ENCODE measurements around the gene PLA2G4C. TPM values are rescaled to one million over a fixed set of nuclear protein-coding genes. Genes with fewer than 3 reads are reported as not detected.
"Not testable (repeated sequence)": the region's sequence is repeated elsewhere in the genome, so short reads cannot be mapped to it uniquely, and the experiment has no call there.

PLA2G4C gene
- total RNA-seq, 4 donors from 2014 or later: 4.8 to 17.7 (median 10.5) TPM

- H3K36me3 ChIP-seq: peaks cover 0 to 9% of the 10 kb centered on the region in 2 donors
- H3K4me1 ChIP-seq: no peaks in the 10 kb centered on the region
- no peak overlapping the region for H3K4me3 ChIP-seq (replicated peaks in 1 of 3)
- TF ChIP-seq CTCF (IDR thresholded peaks at IDR 0.05) (no peak), POLR2A (IDR thresholded peaks at IDR 0.05) (no peak)
- WGBS, 2 donors: 24 to 33% methylated on average over 1 of the region's 1 CpG
- no peak overlapping the region for H3K27ac ChIP-seq
- intact Hi-C loops (cut with DNase I): no loop called here
- H3K9me3 ChIP-seq: no peaks in the 10 kb centered on the region
- no peak for DNase-seq
- H3K27me3 ChIP-seq: no peaks in the 10 kb centered on the region
Measured at GRCh38 chr19:48094129-48094854, 16.3 kb downstream of the PLA2G4C start.

- 79 to 84% methylated on average over 13 of the region's 13 CpGs for WGBS, 2 donors
- H3K27ac ChIP-seq; H3K4me3 ChIP-seq (replicated peaks in 1 of 3); H3K9me3 ChIP-seq; intact Hi-C loops (cut with DNase I); H3K36me3 ChIP-seq; H3K27me3 ChIP-seq; H3K4me1 ChIP-seq; DNase-seq: not testable (repeated sequence)
Measured at GRCh38 chr19:48091111-48091718, 19.4 kb downstream of the PLA2G4C start.

- no peak for DNase-seq
- Histone ChIP-seq H3K36me3 (peaks cover 0 to 9% of the 10 kb centered on the region in 2 donors), H3K9me3 (no peaks in the 10 kb centered on the region), H3K4me1 (no peaks in the 10 kb centered on the region), H3K4me3 (replicated peaks in 1 of 3) (no peak overlapping the region), H3K27ac (no peak overlapping the region), H3K27me3 (no peaks in the 10 kb centered on the region)
- WGBS, 2 donors: 69 to 83% methylated on average over 4 to 5 of the region's 5 CpGs
- no peak for TF ChIP-seq CTCF (IDR thresholded peaks at IDR 0.05)
- TF ChIP-seq POLR2A (IDR thresholded peaks at IDR 0.05): no peak
- intact Hi-C loops (cut with DNase I): no loop called here
Measured at GRCh38 chr19:48090281-48090802, 20.3 kb downstream of the PLA2G4C start.

GRCh38 chr19:48088991-48089390, 21.6 kb downstream of the PLA2G4C start:
- H3K27ac ChIP-seq; H3K9me3 ChIP-seq; H3K4me1 ChIP-seq; H3K27me3 ChIP-seq; DNase-seq; H3K36me3 ChIP-seq; intact Hi-C loops (cut with DNase I); H3K4me3 ChIP-seq (replicated peaks in 1 of 3): not testable (repeated sequence)
- WGBS, 2 donors: 97% methylated on average over 6 of the region's 6 CpGs

- no peak overlapping the region for H3K27ac ChIP-seq
- TF ChIP-seq POLR2A (IDR thresholded peaks at IDR 0.05): no peak
- no peak for TF ChIP-seq CTCF (IDR thresholded peaks at IDR 0.05)
- no peak for DNase-seq
- H3K27me3 ChIP-seq: no peaks in the 10 kb centered on the region
- no peak overlapping the region for H3K4me3 ChIP-seq (replicated peaks in 1 of 3)
- no peaks in the 10 kb centered on the region for H3K4me1 ChIP-seq
- no peaks in the 10 kb centered on the region for H3K36me3 ChIP-seq
- no peaks in the 10 kb centered on the region for H3K9me3 ChIP-seq
- WGBS, 2 donors: 79 to 88% methylated on average over 5 to 7 of the region's 7 CpGs
- intact Hi-C loops (cut with DNase I): no loop called here
Measured at GRCh38 chr19:48085904-48086864, 24.4 kb downstream of the PLA2G4C start.
